HG02981 (cell line): Measurements from ENCODE around the gene SEMA6C.
"Not testable (repeated sequence)": the region's sequence is repeated elsewhere in the genome, so short reads cannot be mapped to it uniquely, and the experiment has no call there.

Experiments used
- ATAC-seq: cut with Tn5 transposase; IDR thresholded peaks from one replicate; pipeline ENCODE4 v1.9.1; 2021; ENCODE audit warnings: mild to moderate bottlenecking, moderate library complexity; ENCODE audit not compliant: unreplicated experiment

SEMA6C gene

GRCh38 chr1:151132335-151133017, 14.0 kb downstream of the SEMA6C start:
- no peak for ATAC-seq

DNA sequence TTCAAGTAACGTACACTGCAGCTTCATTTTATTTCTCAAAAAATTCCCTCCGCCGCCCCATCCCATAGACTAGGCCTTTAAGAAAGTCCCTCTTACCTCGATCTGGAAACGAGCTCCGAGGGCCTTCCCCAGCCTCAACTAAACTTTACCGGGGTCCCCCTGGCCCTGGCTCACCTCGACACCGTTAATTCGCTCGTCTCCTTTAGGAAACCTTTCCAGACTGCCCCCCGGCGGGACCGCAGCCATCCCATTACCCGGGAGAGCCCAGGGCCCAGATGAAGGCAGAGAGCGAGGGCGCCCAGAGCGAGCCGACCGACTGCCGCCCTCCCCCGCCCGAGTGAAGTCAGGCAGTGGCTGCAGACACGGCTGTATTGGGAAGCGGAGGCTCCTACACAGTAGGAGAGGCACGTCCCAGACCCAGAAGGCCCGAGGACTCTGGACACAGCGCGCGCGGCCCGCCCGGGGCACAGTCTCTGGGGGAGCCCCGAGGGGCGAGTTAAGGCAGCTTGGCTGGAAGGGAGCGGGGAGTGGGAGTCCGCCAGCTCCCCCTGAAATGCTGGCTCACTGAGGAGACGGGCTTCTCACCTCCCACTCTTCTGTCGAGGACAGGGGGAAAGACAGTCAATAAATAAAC, 14.6 kb downstream of the SEMA6C start:
- ATAC-seq, result no peak

DNA sequence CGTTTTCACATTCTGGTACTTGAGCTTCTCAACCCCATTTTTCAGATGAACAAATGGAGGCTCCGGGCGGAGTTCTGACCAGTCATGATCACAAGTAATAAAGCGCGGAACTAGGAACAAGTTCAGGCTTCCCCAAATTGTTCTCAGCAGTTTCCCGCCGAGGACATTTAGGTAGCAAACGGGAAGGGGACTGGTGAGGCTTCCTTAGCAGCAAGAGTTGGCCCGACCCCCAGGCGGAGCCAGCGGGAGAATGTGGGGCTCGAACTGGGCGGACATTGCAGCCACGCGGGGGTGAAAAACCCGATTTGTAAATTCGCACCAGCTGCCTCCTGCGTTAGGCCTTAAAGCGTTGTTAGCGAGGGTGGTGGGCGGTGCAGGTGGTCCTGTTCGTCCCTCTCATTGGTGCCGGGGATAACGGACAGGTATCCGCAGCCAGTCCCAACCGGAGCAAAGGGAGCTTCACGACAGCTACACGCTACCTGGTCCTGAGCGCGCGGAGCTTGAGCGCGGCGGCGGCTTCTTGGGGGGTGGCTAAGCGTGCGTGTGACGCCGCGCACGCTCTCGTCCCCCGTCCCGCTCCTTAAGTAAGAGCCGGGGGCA, 15.3 kb downstream of the SEMA6C start:
- peak; percentile 90 for ATAC-seq

DNA sequence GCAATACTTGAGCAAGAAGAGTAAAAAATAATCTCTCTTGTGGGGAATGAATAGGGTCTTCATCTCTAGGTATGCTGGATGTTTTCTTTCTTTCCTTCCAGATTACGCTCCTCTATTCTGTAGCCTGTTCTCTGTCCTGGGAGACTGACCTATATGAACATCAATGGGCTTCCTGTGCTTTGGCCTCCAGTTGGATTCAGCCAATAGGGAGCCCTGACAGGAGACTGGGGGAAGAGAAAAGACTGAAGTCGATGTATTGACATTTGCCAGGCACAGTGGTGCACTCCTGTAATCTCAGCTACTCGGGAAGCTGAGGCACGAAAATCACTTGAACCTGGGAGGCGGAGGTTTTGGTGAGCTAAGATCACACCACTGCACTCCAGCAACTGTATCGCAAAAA, 17.6 kb downstream of the SEMA6C start:
- no peak for ATAC-seq

GRCh38 chr1:151124763-151125403, 21.5 kb downstream of the SEMA6C start:
- no peak for ATAC-seq

DNA sequence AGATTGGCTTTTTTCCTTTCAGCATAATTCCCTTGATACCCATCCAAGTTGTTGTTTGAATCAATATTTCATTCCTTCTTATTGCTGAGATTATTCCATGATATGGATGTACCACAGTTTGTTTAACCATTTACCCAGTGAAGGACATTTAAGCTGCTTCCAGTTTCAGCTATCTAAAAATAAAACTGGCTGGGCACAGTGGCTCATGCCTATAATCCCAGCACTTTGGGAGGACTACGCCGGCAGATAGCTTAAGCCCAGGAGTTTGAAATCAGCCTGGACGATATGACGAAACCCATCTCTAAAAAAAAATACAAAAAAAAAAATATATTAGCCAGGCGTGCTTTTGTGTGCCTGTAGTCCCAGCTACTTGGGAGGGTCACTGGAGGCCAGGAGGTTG, 32.6 kb downstream of the SEMA6C start:
- no peak for ATAC-seq

GRCh38 chr1:151108331-151108730, 38.1 kb downstream of the SEMA6C start:
- ATAC-seq, result no peak

DNA sequence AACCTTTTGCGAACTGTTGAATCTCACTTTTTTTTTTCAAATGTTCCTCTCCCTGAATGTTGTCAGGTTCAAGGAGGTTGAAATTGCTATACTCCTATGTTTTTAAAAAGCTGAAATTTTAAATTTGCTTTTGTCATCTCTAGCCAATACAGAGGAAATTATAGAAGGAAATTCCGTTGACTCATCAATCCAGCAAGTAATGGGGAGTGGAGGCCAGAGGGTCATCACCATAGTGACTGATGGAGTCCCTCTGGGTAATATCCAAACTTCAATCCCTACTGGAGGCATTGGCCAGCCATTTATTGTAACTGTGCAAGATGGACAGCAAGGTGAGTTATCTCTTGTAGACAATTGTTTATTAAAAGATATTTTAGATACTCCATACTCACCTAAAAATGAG, 39.5 kb downstream of the SEMA6C start:
- no peak for ATAC-seq

- ATAC-seq, result no peak
Measured at GRCh38 chr1:151104630-151105029, 41.8 kb downstream of the SEMA6C start.

- no peak for ATAC-seq
Measured at GRCh38 chr1:151098126-151098525, 48.3 kb downstream of the SEMA6C start.

- not testable (repeated sequence) for ATAC-seq
Measured at GRCh38 chr1:151097426-151097825, 49.0 kb downstream of the SEMA6C start.

- ATAC-seq, result no peak
Measured at GRCh38 chr1:151085953-151086559, 60.4 kb downstream of the SEMA6C start.
